HEK293 (cell line): ENCODE results near the gene TSEN2.

ENCODE experiments used
- EGR2 ChIP-seq: fragments of 450-650 bp; formaldehyde crosslinking; IDR thresholded peaks from 2 replicates; pipeline ENCODE4 v1.5.1; 2016; ENCODE audit warnings: low read depth, missing biosample characterization, missing genetic modification characterization
- GLIS2 ChIP-seq: fragments of 450-650 bp; formaldehyde crosslinking; IDR thresholded peaks from 2 replicates; pipeline ENCODE4 v1.5.1; 2016; ENCODE audit warnings: missing biosample characterization, missing genetic modification characterization
- KLF7 ChIP-seq: fragments of 450-650 bp; formaldehyde crosslinking; IDR thresholded peaks from 2 replicates; pipeline ENCODE4 v1.5.1; 2016; ENCODE audit warnings: missing biosample characterization, missing genetic modification characterization, borderline replicate concordance
- MEIS1 ChIP-seq: sonication (generic); formaldehyde crosslinking; IDR thresholded peaks from 2 replicates; pipeline ENCODE4 v1.8.1; 2022; ENCODE audit warnings: missing genetic modification reagents, mild to moderate bottlenecking, borderline replicate concordance
- ZEB2 ChIP-seq: fragments of 450-650 bp; formaldehyde crosslinking; IDR thresholded peaks from 2 replicates; pipeline ENCODE4 v1.5.1; 2016; ENCODE audit warnings: missing biosample characterization, missing genetic modification characterization
- ZFP69B ChIP-seq: fragments of 450-650 bp; formaldehyde crosslinking; IDR thresholded peaks from 2 replicates; pipeline ENCODE4 v1.5.1; 2016; ENCODE audit warnings: missing biosample characterization, missing genetic modification characterization
- ZNF16 ChIP-seq: fragments of 450-650 bp; formaldehyde crosslinking; IDR thresholded peaks from 2 replicates; pipeline ENCODE4 v1.5.1; 2016; ENCODE audit warnings: low read depth, missing biosample characterization, missing genetic modification characterization
- ZNF169 ChIP-seq: fragments of 450-650 bp; formaldehyde crosslinking; IDR thresholded peaks from 2 replicates; pipeline ENCODE4 v1.5.1; 2016; ENCODE audit warnings: missing biosample characterization, missing genetic modification characterization
- ZNF214 ChIP-seq: fragments of 450-650 bp; formaldehyde crosslinking; IDR thresholded peaks from 2 replicates; pipeline ENCODE4 v1.5.1; 2017; ENCODE audit warnings: missing biosample characterization, mild to moderate bottlenecking, missing genetic modification characterization, borderline replicate concordance
- ZNF23 ChIP-seq: fragments of 450-650 bp; formaldehyde crosslinking; IDR thresholded peaks from 2 replicates; pipeline ENCODE4 v1.5.1; 2016; ENCODE audit warnings: missing biosample characterization, missing genetic modification characterization, borderline replicate concordance
- ZNF292 ChIP-seq: fragments of 450-650 bp; formaldehyde crosslinking; IDR thresholded peaks from 2 replicates; pipeline ENCODE4 v1.5.1; 2016; ENCODE audit warnings: low read depth, missing biosample characterization, missing genetic modification characterization, borderline replicate concordance
- ZNF311 ChIP-seq: fragments of 450-650 bp; formaldehyde crosslinking; IDR thresholded peaks from 2 replicates; pipeline ENCODE4 v1.5.1; 2017; ENCODE audit warnings: missing biosample characterization, missing genetic modification characterization, borderline replicate concordance
- ZNF433 ChIP-seq: fragments of 450-650 bp; formaldehyde crosslinking; IDR thresholded peaks from 2 replicates; pipeline ENCODE4 v1.5.1; 2016; ENCODE audit warnings: missing biosample characterization, missing genetic modification characterization, low read depth
- ZNF530 ChIP-seq: fragments of 450-650 bp; formaldehyde crosslinking; IDR thresholded peaks from 2 replicates; pipeline ENCODE4 v1.5.1; 2016; ENCODE audit warnings: low read depth, missing biosample characterization, missing genetic modification characterization
- ZNF558 ChIP-seq: fragments of 450-650 bp; formaldehyde crosslinking; IDR thresholded peaks from 2 replicates; pipeline ENCODE4 v1.5.1; 2016; ENCODE audit warnings: missing biosample characterization, missing genetic modification characterization
- ZNF571 ChIP-seq: fragments of 450-650 bp; formaldehyde crosslinking; IDR thresholded peaks from 2 replicates; pipeline ENCODE4 v1.5.0; 2017; ENCODE audit warnings: missing biosample characterization, missing genetic modification characterization
- ZNF623 ChIP-seq: fragments of 450-650 bp; formaldehyde crosslinking; IDR thresholded peaks from 2 replicates; pipeline ENCODE4 v1.5.1; 2016; ENCODE audit warnings: missing biosample characterization, missing genetic modification characterization
- ZNF624 ChIP-seq: fragments of 450-650 bp; formaldehyde crosslinking; IDR thresholded peaks from 2 replicates; pipeline ENCODE4 v1.5.1; 2017; ENCODE audit warnings: missing biosample characterization, missing genetic modification characterization
- ZNF660 ChIP-seq: fragments of 450-650 bp; IDR thresholded peaks from 2 replicates; pipeline ENCODE4 v1.5.1; 2018; ENCODE audit warnings: missing biosample characterization, mild to moderate bottlenecking, missing genetic modification characterization
- ZNF664 ChIP-seq: fragments of 450-650 bp; formaldehyde crosslinking; IDR thresholded peaks from 2 replicates; pipeline ENCODE4 v1.5.1; 2016; ENCODE audit warnings: missing biosample characterization, missing genetic modification characterization
- ZNF670 ChIP-seq: fragments of 450-650 bp; formaldehyde crosslinking; IDR thresholded peaks from 2 replicates; pipeline ENCODE4 v1.5.1; 2016; ENCODE audit warnings: missing biosample characterization, missing genetic modification characterization, low read depth
- ZNF76 ChIP-seq: fragments of 450-650 bp; formaldehyde crosslinking; IDR thresholded peaks from 2 replicates; pipeline ENCODE4; 2016; ENCODE audit warnings: low read depth, missing biosample characterization, missing genetic modification characterization, borderline replicate concordance
- ZNF768 ChIP-seq: fragments of 450-650 bp; formaldehyde crosslinking; IDR thresholded peaks from 2 replicates; pipeline ENCODE4 v1.5.1; 2018; ENCODE audit warnings: missing biosample characterization, mild to moderate bottlenecking, missing genetic modification characterization
- TF ChIP-seq, protein P1 (sequence below): fragments of 450-650 bp; formaldehyde crosslinking; IDR thresholded peaks from 2 replicates; pipeline ENCODE4 v1.5.1; 2016; ENCODE audit warnings: missing biosample characterization, missing genetic modification characterization
- TF ChIP-seq, protein P2 (sequence below): fragments of 450-650 bp; formaldehyde crosslinking; IDR thresholded peaks from 2 replicates; pipeline ENCODE4 v1.5.1; 2016; ENCODE audit warnings: missing biosample characterization, missing genetic modification characterization
- TF ChIP-seq, protein P3 (sequence below): fragments of 450-650 bp; formaldehyde crosslinking; IDR thresholded peaks from 2 replicates; pipeline ENCODE4 v1.5.1; 2016; ENCODE audit warnings: missing biosample characterization, missing genetic modification characterization
- TF ChIP-seq, protein P4 (sequence below): fragments of 450-650 bp; formaldehyde crosslinking; IDR thresholded peaks from 2 replicates; pipeline ENCODE4 v1.5.1; 2016; ENCODE audit warnings: missing biosample characterization, missing genetic modification characterization, low read depth
- TF ChIP-seq, protein P5 (sequence below): fragments of 450-650 bp; IDR thresholded peaks from 2 replicates; pipeline ENCODE4 v1.5.1; 2018; ENCODE audit warnings: missing biosample characterization, missing genetic modification characterization

Gene TSEN2

DNA sequence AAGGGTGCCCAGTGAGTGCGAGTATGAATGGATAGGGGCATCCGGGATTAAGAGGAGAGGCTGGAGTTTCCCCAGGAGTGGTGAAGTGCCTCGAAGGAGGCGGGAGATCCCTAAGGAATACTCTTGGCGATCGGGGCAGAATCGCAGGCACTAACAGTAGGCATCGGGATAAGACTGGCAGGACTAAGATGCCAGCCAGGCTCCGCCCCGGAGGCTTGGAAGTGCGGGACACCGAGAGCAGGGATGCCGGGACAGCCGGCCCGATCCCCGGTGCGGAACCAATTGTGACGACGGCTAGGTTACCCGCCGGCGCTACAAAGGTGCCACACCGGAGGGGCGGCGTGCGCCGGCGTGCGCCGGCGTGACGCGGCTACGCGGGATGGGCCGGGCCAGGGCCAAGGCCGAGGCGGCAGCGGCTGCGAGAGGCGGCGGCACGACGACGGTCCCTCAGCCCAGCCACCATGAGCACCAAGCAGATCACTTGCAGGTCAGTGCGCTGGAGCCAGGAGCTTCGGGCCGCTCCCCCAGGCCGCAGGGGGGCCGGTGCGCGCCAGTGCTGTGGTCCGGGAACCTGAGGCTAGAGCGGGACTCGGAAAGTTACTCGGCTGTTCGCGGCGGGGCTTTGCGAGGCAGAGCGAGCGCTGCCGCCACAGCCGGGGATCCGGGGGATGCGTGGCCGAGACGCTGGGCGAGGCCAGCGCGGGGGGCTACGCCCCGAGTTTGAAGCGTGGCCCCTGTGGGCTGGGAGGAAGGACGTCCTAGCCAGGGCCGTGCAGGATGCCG is 72.6 kb downstream of the TSEN2 start, which contains the start of gene MKRN2 (continued):
- peak; percentile 84 for TF ChIP-seq ZNF530
- TF ChIP-seq, protein P1, sequence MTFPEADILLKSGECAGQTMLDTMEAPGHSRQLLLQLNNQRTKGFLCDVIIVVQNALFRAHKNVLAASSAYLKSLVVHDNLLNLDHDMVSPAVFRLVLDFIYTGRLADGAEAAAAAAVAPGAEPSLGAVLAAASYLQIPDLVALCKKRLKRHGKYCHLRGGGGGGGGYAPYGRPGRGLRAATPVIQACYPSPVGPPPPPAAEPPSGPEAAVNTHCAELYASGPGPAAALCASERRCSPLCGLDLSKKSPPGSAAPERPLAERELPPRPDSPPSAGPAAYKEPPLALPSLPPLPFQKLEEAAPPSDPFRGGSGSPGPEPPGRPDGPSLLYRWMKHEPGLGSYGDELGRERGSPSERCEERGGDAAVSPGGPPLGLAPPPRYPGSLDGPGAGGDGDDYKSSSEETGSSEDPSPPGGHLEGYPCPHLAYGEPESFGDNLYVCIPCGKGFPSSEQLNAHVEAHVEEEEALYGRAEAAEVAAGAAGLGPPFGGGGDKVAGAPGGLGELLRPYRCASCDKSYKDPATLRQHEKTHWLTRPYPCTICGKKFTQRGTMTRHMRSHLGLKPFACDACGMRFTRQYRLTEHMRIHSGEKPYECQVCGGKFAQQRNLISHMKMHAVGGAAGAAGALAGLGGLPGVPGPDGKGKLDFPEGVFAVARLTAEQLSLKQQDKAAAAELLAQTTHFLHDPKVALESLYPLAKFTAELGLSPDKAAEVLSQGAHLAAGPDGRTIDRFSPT, result peak; percentile 97
- TF ChIP-seq, protein P2, sequence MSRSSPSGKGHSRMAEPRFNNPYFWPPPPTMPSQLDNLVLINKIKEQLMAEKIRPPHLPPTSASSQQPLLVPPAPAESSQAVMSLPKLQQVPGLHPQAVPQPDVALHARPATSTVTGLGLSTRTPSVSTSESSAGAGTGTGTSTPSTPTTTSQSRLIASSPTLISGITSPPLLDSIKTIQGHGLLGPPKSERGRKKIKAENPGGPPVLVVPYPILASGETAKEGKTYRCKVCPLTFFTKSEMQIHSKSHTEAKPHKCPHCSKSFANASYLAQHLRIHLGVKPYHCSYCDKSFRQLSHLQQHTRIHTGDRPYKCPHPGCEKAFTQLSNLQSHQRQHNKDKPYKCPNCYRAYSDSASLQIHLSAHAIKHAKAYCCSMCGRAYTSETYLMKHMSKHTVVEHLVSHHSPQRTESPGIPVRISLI, result no peak
- TF ChIP-seq ZNF76 (tag by site-specific recombination), result peak; percentile 91
- peak; percentile 33; the same call in 1 of the 2 replicates for TF ChIP-seq ZNF558
- no peak for TF ChIP-seq MEIS1 (CRISPR knock-in tag)
- no peak for TF ChIP-seq ZNF214
- peak; percentile 6; the same call in 1 of the 2 replicates for TF ChIP-seq ZNF664 (tag by site-specific recombination)
- TF ChIP-seq ZNF292 (tag by site-specific recombination), result no peak
- TF ChIP-seq KLF7, result peak; percentile 51
- TF ChIP-seq, protein P3, sequence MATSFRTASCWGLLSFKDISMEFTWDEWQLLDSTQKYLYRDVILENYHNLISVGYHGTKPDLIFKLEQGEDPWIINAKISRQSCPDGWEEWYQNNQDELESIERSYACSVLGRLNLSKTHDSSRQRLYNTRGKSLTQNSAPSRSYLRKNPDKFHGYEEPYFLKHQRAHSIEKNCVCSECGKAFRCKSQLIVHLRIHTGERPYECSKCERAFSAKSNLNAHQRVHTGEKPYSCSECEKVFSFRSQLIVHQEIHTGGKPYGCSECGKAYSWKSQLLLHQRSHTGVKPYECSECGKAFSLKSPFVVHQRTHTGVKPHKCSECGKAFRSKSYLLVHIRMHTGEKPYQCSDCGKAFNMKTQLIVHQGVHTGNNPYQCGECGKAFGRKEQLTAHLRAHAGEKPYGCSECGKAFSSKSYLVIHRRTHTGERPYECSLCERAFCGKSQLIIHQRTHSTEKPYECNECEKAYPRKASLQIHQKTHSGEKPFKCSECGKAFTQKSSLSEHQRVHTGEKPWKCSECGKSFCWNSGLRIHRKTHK (tag by site-specific recombination), result no peak
- TF ChIP-seq ZNF670 (tag by site-specific recombination), result no peak
- no peak for TF ChIP-seq ZNF571 (tag by site-specific recombination)
- no peak for TF ChIP-seq ZNF311 (tag by site-specific recombination)
- no peak; the same call in 1 of the 2 replicates for TF ChIP-seq ZNF623 (tag by site-specific recombination)
- TF ChIP-seq ZNF169, result no peak
- TF ChIP-seq, protein P4, sequence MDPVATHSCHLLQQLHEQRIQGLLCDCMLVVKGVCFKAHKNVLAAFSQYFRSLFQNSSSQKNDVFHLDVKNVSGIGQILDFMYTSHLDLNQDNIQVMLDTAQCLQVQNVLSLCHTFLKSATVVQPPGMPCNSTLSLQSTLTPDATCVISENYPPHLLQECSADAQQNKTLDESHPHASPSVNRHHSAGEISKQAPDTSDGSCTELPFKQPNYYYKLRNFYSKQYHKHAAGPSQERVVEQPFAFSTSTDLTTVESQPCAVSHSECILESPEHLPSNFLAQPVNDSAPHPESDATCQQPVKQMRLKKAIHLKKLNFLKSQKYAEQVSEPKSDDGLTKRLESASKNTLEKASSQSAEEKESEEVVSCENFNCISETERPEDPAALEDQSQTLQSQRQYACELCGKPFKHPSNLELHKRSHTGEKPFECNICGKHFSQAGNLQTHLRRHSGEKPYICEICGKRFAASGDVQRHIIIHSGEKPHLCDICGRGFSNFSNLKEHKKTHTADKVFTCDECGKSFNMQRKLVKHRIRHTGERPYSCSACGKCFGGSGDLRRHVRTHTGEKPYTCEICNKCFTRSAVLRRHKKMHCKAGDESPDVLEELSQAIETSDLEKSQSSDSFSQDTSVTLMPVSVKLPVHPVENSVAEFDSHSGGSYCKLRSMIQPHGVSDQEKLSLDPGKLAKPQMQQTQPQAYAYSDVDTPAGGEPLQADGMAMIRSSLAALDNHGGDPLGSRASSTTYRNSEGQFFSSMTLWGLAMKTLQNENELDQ, result no peak
- TF ChIP-seq GLIS2 (tag by site-specific recombination), result peak; percentile 95
- peak; percentile 99 for TF ChIP-seq ZNF660 (tag by site-specific recombination)
- no peak for TF ChIP-seq ZNF23 (tag by site-specific recombination)
- peak; percentile 72; the same call in 1 of the 2 replicates for TF ChIP-seq ZFP69B (tag by site-specific recombination)
- no peak for TF ChIP-seq EGR2
- no peak for TF ChIP-seq ZNF16 (tag by site-specific recombination)
- TF ChIP-seq ZNF433 (tag by site-specific recombination), result no peak
- TF ChIP-seq ZEB2 (tag by site-specific recombination), result peak; percentile 96
- TF ChIP-seq, protein P5, sequence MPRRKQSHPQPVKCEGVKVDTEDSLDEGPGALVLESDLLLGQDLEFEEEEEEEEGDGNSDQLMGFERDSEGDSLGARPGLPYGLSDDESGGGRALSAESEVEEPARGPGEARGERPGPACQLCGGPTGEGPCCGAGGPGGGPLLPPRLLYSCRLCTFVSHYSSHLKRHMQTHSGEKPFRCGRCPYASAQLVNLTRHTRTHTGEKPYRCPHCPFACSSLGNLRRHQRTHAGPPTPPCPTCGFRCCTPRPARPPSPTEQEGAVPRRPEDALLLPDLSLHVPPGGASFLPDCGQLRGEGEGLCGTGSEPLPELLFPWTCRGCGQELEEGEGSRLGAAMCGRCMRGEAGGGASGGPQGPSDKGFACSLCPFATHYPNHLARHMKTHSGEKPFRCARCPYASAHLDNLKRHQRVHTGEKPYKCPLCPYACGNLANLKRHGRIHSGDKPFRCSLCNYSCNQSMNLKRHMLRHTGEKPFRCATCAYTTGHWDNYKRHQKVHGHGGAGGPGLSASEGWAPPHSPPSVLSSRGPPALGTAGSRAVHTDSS (tag by site-specific recombination), result peak; percentile 50; the same call in 1 of the 2 replicates
- TF ChIP-seq ZNF768, result no peak
- no peak for TF ChIP-seq ZNF624 (tag by site-specific recombination)
